Testis (tissue), 3 donors: ENCODE data around the gene RSU1. TPM values are rescaled to one million over a fixed set of nuclear protein-coding genes. Genes with fewer than 3 reads are reported as not detected.

Source experiments
- DNase-seq: peaks from one replicate; pipeline ENCODE4 v3.0.0-alpha.2; 2019
- H3K27ac ChIP-seq, 2 donors: fragments of 200-600 bp; sonication (generic); one replicate each; pipeline ENCODE4 v1.5.1; 2019
- H3K27me3 ChIP-seq: fragments of 200-600 bp; sonication (generic); one replicate; pipeline ENCODE4 v1.5.1; 2019
- H3K36me3 ChIP-seq: fragments of 200-600 bp; sonication (generic); one replicate; pipeline ENCODE4 v1.5.1; 2017; ENCODE audit warnings: low read depth; ENCODE audit errors: missing control alignments
- H3K4me1 ChIP-seq: fragments of 200-600 bp; sonication (generic); one replicate; pipeline ENCODE4 v1.5.1; 2019
- H3K4me3 ChIP-seq, 2 donors: fragments of 200-600 bp; sonication (generic); one replicate each; pipeline ENCODE4 v1.5.1; 2017 to 2019
- H3K9me3 ChIP-seq: fragments of 200-600 bp; sonication (generic); one replicate; pipeline ENCODE4 v1.5.1; 2017
- CTCF ChIP-seq, 3 experiments: fragments of 450-650 bp in 2 of 3; fragments of 200-600 bp in 1 of 3; sonication (generic) in 1 of 3; IDR thresholded peaks; one replicate each; pipeline ENCODE4 v1.5.1; 2016 to 2019; ENCODE audit warnings: antibody characterized with exemption in 3 of 3, mild to moderate bottlenecking in 2 of 3, moderate library complexity in 1 of 3
- POLR2A ChIP-seq: fragments of 450-650 bp; IDR thresholded peaks from one replicate; pipeline ENCODE4 v1.6.1; 2017; ENCODE audit warnings: antibody characterized with exemption, mild to moderate bottlenecking, moderate library complexity
- WGBS, 2 donors: methylation state at CpG; one replicate each; pipeline ENCODE4 v1.1.5; 2018; 5-methylcytosine and 5-hydroxymethylcytosine counted together
- intact Hi-C: fragments of 100-400 bp; cut with DNase I; formaldehyde crosslinking; loops from one replicate; pipeline ENCODE4 v1.15.1; 2023; ENCODE audit warnings: low total_unique reads
- polyA plus RNA-seq: library from polyadenylated mRNA; stranded (reverse); fragments of 350-450 nt; fragmentation: Illumina TruSeq; extraction: RNeasy Lipid Tissue Mini Kit (QIAGEN cat#74804); gene quantifications from one replicate; pipeline ENCODE4 v1.2.3, GENCODE V29; 2014; ENCODE audit warnings: low read depth, low replicate concordance; ENCODE audit not compliant: insufficient read depth
- total RNA-seq, 2 donors: library from RNA; depleted of rRNA; stranded (reverse); fragments of >200 nt; gene quantifications; one replicate each; pipeline ENCODE4 v1.2.3, GENCODE V29; 2016

The RSU1 gene
- total and polyA plus RNA-seq, 3 donors from 2014 or later: 26.0 to 38.4 (median 27.3) TPM

GRCh38 chr10:16602104-16602775, 215.0 kb downstream of the RSU1 start:
- 79 to 86% methylated on average over 8 of the region's 8 CpGs for WGBS, 2 donors
- Histone ChIP-seq H3K27me3 (no peaks in the 10 kb centered on the region), H3K36me3 (no peaks in the 10 kb centered on the region), H3K4me1 (no peaks in the 10 kb centered on the region), H3K4me3 (no peak overlapping the region), H3K27ac (no peak overlapping the region), H3K9me3 (no peaks in the 10 kb centered on the region)
- DNase-seq: no peak
- TF ChIP-seq POLR2A: no peak
- no peak for TF ChIP-seq CTCF (IDR thresholded peaks at IDR 0.05)
- intact Hi-C loops: no loop called here

- no peak for TF ChIP-seq CTCF (IDR thresholded peaks at IDR 0.05)
- WGBS, 2 donors: 86 to 93% methylated on average over 8 of the region's 8 CpGs
- intact Hi-C loops: no loop called here
- Histone ChIP-seq H3K4me3 (no peak overlapping the region), H3K4me1 (no peaks in the 10 kb centered on the region), H3K27ac (no peak overlapping the region), H3K27me3 (no peaks in the 10 kb centered on the region), H3K9me3 (no peaks in the 10 kb centered on the region), H3K36me3 (no peaks in the 10 kb centered on the region)
- no peak for DNase-seq
Measured at GRCh38 chr10:16599662-16600061, 217.6 kb downstream of the RSU1 start.

DNA sequence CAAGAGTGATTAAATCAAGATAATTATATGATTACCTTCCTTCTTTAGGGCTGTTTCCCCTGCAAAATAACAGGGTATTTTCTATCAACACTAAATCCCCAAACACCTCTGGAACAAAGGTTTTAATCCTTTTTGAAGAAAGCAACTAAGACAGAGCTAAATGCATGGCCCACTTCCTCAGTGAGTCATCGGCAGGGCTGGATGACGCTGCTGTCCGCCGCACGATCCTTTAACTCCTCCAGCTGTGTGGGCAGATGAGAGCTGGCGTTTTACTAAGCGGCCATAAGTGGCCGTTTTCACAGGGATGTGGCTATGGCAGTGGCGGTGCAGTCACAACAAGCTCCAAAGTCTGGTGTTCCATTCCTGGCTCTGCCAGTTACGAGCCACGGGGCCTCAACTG, 219.6 kb downstream of the RSU1 start:
- TF ChIP-seq POLR2A (no peak), CTCF (IDR thresholded peaks at IDR 0.05) (no peak)
- intact Hi-C loops: no loop called here
- DNase-seq: no peak
- H3K27me3 ChIP-seq: no peaks in the 10 kb centered on the region
- no peak overlapping the region for H3K27ac ChIP-seq
- H3K9me3 ChIP-seq: no peaks in the 10 kb centered on the region
- H3K36me3 ChIP-seq: no peaks in the 10 kb centered on the region
- 74 to 88% methylated on average over 7 to 11 of the region's 11 CpGs for WGBS, 2 donors
- no peak overlapping the region for H3K4me3 ChIP-seq
- H3K4me1 ChIP-seq: no peaks in the 10 kb centered on the region

DNA sequence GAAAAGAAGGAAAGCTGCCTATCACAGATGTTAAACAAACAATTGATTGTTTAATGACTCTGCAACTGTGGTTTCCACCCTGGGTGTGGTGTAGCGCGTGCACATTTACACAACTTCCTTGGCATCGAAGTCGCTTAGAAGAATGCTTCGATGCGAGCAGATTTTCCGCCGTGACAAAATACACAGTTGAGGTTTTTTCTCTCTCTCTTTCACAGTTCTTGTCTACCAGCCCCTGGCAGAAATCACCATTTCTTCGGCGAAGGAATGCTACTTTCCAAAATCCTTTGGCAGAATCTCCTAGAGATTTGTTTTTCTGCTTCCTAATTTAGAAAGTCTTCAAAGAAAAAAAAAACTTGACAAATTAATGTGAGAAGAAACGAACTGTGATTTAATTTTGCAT, 224.8 kb downstream of the RSU1 start:
- H3K4me3 ChIP-seq: no peak overlapping the region
- no peaks in the 10 kb centered on the region for H3K9me3 ChIP-seq
- no peaks in the 10 kb centered on the region for H3K36me3 ChIP-seq
- H3K27me3 ChIP-seq: no peaks in the 10 kb centered on the region
- no peak for DNase-seq
- no peak for TF ChIP-seq POLR2A
- no peak for TF ChIP-seq CTCF (IDR thresholded peaks at IDR 0.05)
- H3K4me1 ChIP-seq: no peaks in the 10 kb centered on the region
- WGBS, 2 donors: 84% methylated on average over 11 of the region's 11 CpGs
- intact Hi-C loops: no loop called here
- H3K27ac ChIP-seq: no peak overlapping the region
